ENCODE results near the gene LRRC36.

LRRC36 gene

GRCh38 chr16:67341250-67341649 lies 14.6 kb downstream of the LRRC36 start:
- Histone ChIP-seq H3K79me2 (ENCODE audit: control insufficient read depth, insufficient read depth, low read length, poor library complexity) (no peaks in the 10 kb centered on the region), H4K8ac (ENCODE audit: low read depth, low read length) (no peak overlapping the region), H3K18ac (ENCODE audit: low read length) (no peak overlapping the region), H3K9me3 (ENCODE audit: insufficient read depth, low read depth, low read length) (no peaks in the 10 kb centered on the region), H3K27me3 (ENCODE audit: insufficient read depth, low read length) (no peaks in the 10 kb centered on the region), H2AK5ac (ENCODE audit: low read length) (no peak overlapping the region), H3K4me2 (ENCODE audit: low read length) (no peak overlapping the region), H3K23ac (ENCODE audit: low read length) (no peak overlapping the region), H3K14ac (ENCODE audit: low read length) (no peak overlapping the region), H3K4me1 (ENCODE audit: control insufficient read depth in 1 of 2, insufficient read depth in 2 of 2, low read length in 2 of 2) (no peaks in the 10 kb centered on the region), H3K9ac (ENCODE audit: low read length) (no peak overlapping the region), H3K4ac (ENCODE audit: low read depth, low read length) (no peak overlapping the region), H3K4me3 (ENCODE audit: low read depth, low read length) (no peak overlapping the region), H3K27ac (ENCODE audit: low read depth, low read length) (no peak overlapping the region), H4K91ac (ENCODE audit: low read depth, low read length) (no peak overlapping the region), H2BK12ac (ENCODE audit: low read length) (no peak overlapping the region), H3K79me1 (ENCODE audit: low read length) (no peaks in the 10 kb centered on the region), H2BK5ac (ENCODE audit: low read depth, low read length, poor library complexity) (no peak overlapping the region), H4K12ac (ENCODE audit: low read depth, low read length) (no peak overlapping the region), H2AFZ (ENCODE audit: insufficient read depth, low read length, poor library complexity) (no peak overlapping the region), H3K36me3 (ENCODE audit: control insufficient read depth in 1 of 2, insufficient read depth in 2 of 2, low read length in 2 of 2) (no peaks in the 10 kb centered on the region), H2BK120ac (ENCODE audit: insufficient read depth, low read length, poor library complexity) (no peak overlapping the region)
- WGBS (ENCODE audit: extremely low coverage, insufficient coverage, insufficient read length), result no CpG with 5 or more reads among the region's 3 CpGs
- no peak for DNase-seq

GRCh38 chr16:67342616-67343015 lies 16.0 kb downstream of the LRRC36 start:
- Histone ChIP-seq H4K12ac (ENCODE audit: low read depth, low read length) (no peak overlapping the region), H3K79me1 (ENCODE audit: low read length) (no peaks in the 10 kb centered on the region), H3K4ac (ENCODE audit: low read depth, low read length) (no peak overlapping the region), H2AFZ (ENCODE audit: insufficient read depth, low read length, poor library complexity) (no peak overlapping the region), H3K4me3 (ENCODE audit: low read depth, low read length) (no peak overlapping the region), H2BK120ac (ENCODE audit: insufficient read depth, low read length, poor library complexity) (no peak overlapping the region), H3K4me2 (ENCODE audit: low read length) (no peak overlapping the region), H3K9me3 (ENCODE audit: insufficient read depth, low read depth, low read length) (no peaks in the 10 kb centered on the region), H3K4me1 (ENCODE audit: control insufficient read depth in 1 of 2, insufficient read depth in 2 of 2, low read length in 2 of 2) (no peaks in the 10 kb centered on the region), H4K8ac (ENCODE audit: low read depth, low read length) (no peak overlapping the region), H3K27me3 (ENCODE audit: insufficient read depth, low read length) (no peaks in the 10 kb centered on the region), H2AK5ac (ENCODE audit: low read length) (no peak overlapping the region), H3K27ac (ENCODE audit: low read depth, low read length) (no peak overlapping the region), H3K9ac (ENCODE audit: low read length) (no peak overlapping the region), H3K36me3 (ENCODE audit: control insufficient read depth in 1 of 2, insufficient read depth in 2 of 2, low read length in 2 of 2) (no peaks in the 10 kb centered on the region), H2BK5ac (ENCODE audit: low read depth, low read length, poor library complexity) (no peak overlapping the region), H3K18ac (ENCODE audit: low read length) (no peak overlapping the region), H2BK12ac (ENCODE audit: low read length) (no peak overlapping the region), H4K91ac (ENCODE audit: low read depth, low read length) (no peak overlapping the region), H3K79me2 (ENCODE audit: control insufficient read depth, insufficient read depth, low read length, poor library complexity) (no peaks in the 10 kb centered on the region), H3K14ac (ENCODE audit: low read length) (no peak overlapping the region), H3K23ac (ENCODE audit: low read length) (no peak overlapping the region)
- DNase-seq, result no peak
- no CpG with 5 or more reads among the region's 4 CpGs for WGBS (ENCODE audit: extremely low coverage, insufficient coverage, insufficient read length)

- Histone ChIP-seq H2BK5ac (ENCODE audit: low read depth, low read length, poor library complexity) (no peak overlapping the region), H3K36me3 (ENCODE audit: control insufficient read depth in 1 of 2, insufficient read depth in 2 of 2, low read length in 2 of 2) (no peaks in the 10 kb centered on the region), H3K27me3 (ENCODE audit: insufficient read depth, low read length) (no peaks in the 10 kb centered on the region), H2AFZ (ENCODE audit: insufficient read depth, low read length, poor library complexity) (no peak overlapping the region), H3K79me2 (ENCODE audit: control insufficient read depth, insufficient read depth, low read length, poor library complexity) (no peaks in the 10 kb centered on the region), H3K4me1 (ENCODE audit: control insufficient read depth in 1 of 2, insufficient read depth in 2 of 2, low read length in 2 of 2) (no peaks in the 10 kb centered on the region), H3K27ac (ENCODE audit: low read depth, low read length) (no peak overlapping the region), H3K4me2 (ENCODE audit: low read length) (no peak overlapping the region), H2BK120ac (ENCODE audit: insufficient read depth, low read length, poor library complexity) (no peak overlapping the region), H3K18ac (ENCODE audit: low read length) (no peak overlapping the region), H3K9me3 (ENCODE audit: insufficient read depth, low read depth, low read length) (no peaks in the 10 kb centered on the region), H3K4ac (ENCODE audit: low read depth, low read length) (no peak overlapping the region), H2AK5ac (ENCODE audit: low read length) (no peak overlapping the region), H3K9ac (ENCODE audit: low read length) (no peak overlapping the region), H4K12ac (ENCODE audit: low read depth, low read length) (no peak overlapping the region), H3K23ac (ENCODE audit: low read length) (no peak overlapping the region), H3K14ac (ENCODE audit: low read length) (no peak overlapping the region), H4K91ac (ENCODE audit: low read depth, low read length) (no peak overlapping the region), H4K8ac (ENCODE audit: low read depth, low read length) (no peak overlapping the region), H2BK12ac (ENCODE audit: low read length) (no peak overlapping the region), H3K79me1 (ENCODE audit: low read length) (no peaks in the 10 kb centered on the region), H3K4me3 (ENCODE audit: low read depth, low read length) (no peak overlapping the region)
- no CpG with 5 or more reads among the region's 1 CpG for whole genome bisulfite sequencing (ENCODE audit: extremely low coverage, insufficient coverage, insufficient read length)
- DNase-seq, result no peak
Measured at GRCh38 chr16:67345401-67345800, 18.8 kb downstream of the LRRC36 start.

GRCh38 chr16:67346341-67346740 lies 19.7 kb downstream of the LRRC36 start:
- Histone ChIP-seq H3K4me3 (ENCODE audit: low read depth, low read length) (no peak overlapping the region), H3K4ac (ENCODE audit: low read depth, low read length) (no peak overlapping the region), H2AFZ (ENCODE audit: insufficient read depth, low read length, poor library complexity) (no peak overlapping the region), H3K27me3 (ENCODE audit: insufficient read depth, low read length) (no peaks in the 10 kb centered on the region), H3K27ac (ENCODE audit: low read depth, low read length) (no peak overlapping the region), H4K91ac (ENCODE audit: low read depth, low read length) (no peak overlapping the region), H3K9ac (ENCODE audit: low read length) (no peak overlapping the region), H3K79me1 (ENCODE audit: low read length) (no peaks in the 10 kb centered on the region), H3K79me2 (ENCODE audit: control insufficient read depth, insufficient read depth, low read length, poor library complexity) (no peaks in the 10 kb centered on the region), H3K14ac (ENCODE audit: low read length) (no peak overlapping the region), H2BK120ac (ENCODE audit: insufficient read depth, low read length, poor library complexity) (no peak overlapping the region), H3K18ac (ENCODE audit: low read length) (no peak overlapping the region), H2BK5ac (ENCODE audit: low read depth, low read length, poor library complexity) (no peak overlapping the region), H2AK5ac (ENCODE audit: low read length) (no peak overlapping the region), H3K9me3 (ENCODE audit: insufficient read depth, low read depth, low read length) (no peaks in the 10 kb centered on the region), H3K4me1 (ENCODE audit: control insufficient read depth in 1 of 2, insufficient read depth in 2 of 2, low read length in 2 of 2) (no peaks in the 10 kb centered on the region), H4K12ac (ENCODE audit: low read depth, low read length) (no peak overlapping the region), H3K4me2 (ENCODE audit: low read length) (no peak overlapping the region), H4K8ac (ENCODE audit: low read depth, low read length) (no peak overlapping the region), H2BK12ac (ENCODE audit: low read length) (no peak overlapping the region), H3K36me3 (ENCODE audit: control insufficient read depth in 1 of 2, insufficient read depth in 2 of 2, low read length in 2 of 2) (no peaks in the 10 kb centered on the region), H3K23ac (ENCODE audit: low read length) (no peak overlapping the region)
- no CpG with 5 or more reads among the region's 3 CpGs for WGBS (ENCODE audit: extremely low coverage, insufficient coverage, insufficient read length)
- no peak for DNase-seq

All from trophoblast cell (in vitro differentiated cells and primary cell).